CD14-positive monocyte (primary cell): ENCODE results near the gene GAGE12J. TPM values are rescaled to one million over a fixed set of nuclear protein-coding genes. Genes with fewer than 3 reads are reported as not detected.
A peak's percentile ranks its signal among the peaks of the same experiment; 100 is the strongest.

Experiments
- DNase-seq, 3 donors: peaks; one replicate each; pipeline ENCODE4 v3.0.0-alpha.2; 2011 to 2022
- H2AFZ ChIP-seq: 2 replicates; pipeline ENCODE4 v1.6.0; 2012; ENCODE audit warnings: mild to moderate bottlenecking, low read depth, low read length, inconsistent platforms; ENCODE audit not compliant: insufficient read depth, poor library complexity, severe bottlenecking
- H3K27ac ChIP-seq, 2 donors: 1 replicate in 1 of 2; 2 replicates in 1 of 2; pipeline ENCODE4 v1.5.1; 2012 to 2013; ENCODE audit warnings: low read length in 2 of 2, control low read depth in 1 of 2, inconsistent platforms in 1 of 2, low read depth in 1 of 2, mild to moderate bottlenecking in 1 of 2
- H3K27me3 ChIP-seq, 2 donors: one replicate each; pipeline versions ENCODE4 v1.6.0 to v1.6.1; 2011 to 2013; ENCODE audit warnings: low read length in 2 of 2; ENCODE audit not compliant: control insufficient read depth in 2 of 2, insufficient read depth in 2 of 2
- H3K36me3 ChIP-seq, 2 donors: replicated peaks in 1 of 2; 1 replicate in 1 of 2; 2 replicates in 1 of 2; pipeline versions ENCODE4 v1.5.1 to v1.6.1; 2012 to 2013; ENCODE audit warnings: low read length in 2 of 2, control low read depth in 1 of 2, inconsistent platforms in 1 of 2, mild to moderate bottlenecking in 1 of 2; ENCODE audit not compliant: insufficient read depth in 2 of 2, control insufficient read depth in 1 of 2
- H3K4me1 ChIP-seq, 2 donors: 1 replicate in 1 of 2; 2 replicates in 1 of 2; pipeline versions ENCODE4 v1.5.1 to v1.6.1; 2012 to 2013; ENCODE audit warnings: low read length in 2 of 2, control low read depth in 1 of 2, inconsistent platforms in 1 of 2, mild to moderate bottlenecking in 1 of 2, moderate library complexity in 1 of 2; ENCODE audit not compliant: insufficient read depth in 2 of 2, control insufficient read depth in 1 of 2
- H3K4me2 ChIP-seq: replicated peaks from 2 replicates; pipeline ENCODE3; 2012; ENCODE audit warnings: low read length, moderate library complexity, mild to moderate bottlenecking; ENCODE audit not compliant: poor library complexity, severe bottlenecking; ENCODE audit errors: extremely low read depth
- H3K4me3 ChIP-seq, 3 experiments: fragments of 200-600 bp in 1 of 3; sonication (generic) in 1 of 3; replicated peaks in 1 of 3; 1 replicate in 2 of 3; 2 replicates in 1 of 3; pipeline ENCODE4 v1.5.1; 2011 to 2013; ENCODE audit warnings: low read length in 3 of 3, mild to moderate bottlenecking in 3 of 3, control low read depth in 2 of 3, low read depth in 2 of 3, inconsistent platforms in 1 of 3, moderate library complexity in 1 of 3
- H3K79me2 ChIP-seq: 2 replicates; pipeline ENCODE4 v1.6.0; 2012; ENCODE audit warnings: mild to moderate bottlenecking, control low read depth, inconsistent platforms, low read length, moderate library complexity; ENCODE audit not compliant: insufficient read depth
- H3K9ac ChIP-seq: 2 replicates; pipeline ENCODE4 v1.6.0; 2017; ENCODE audit warnings: low read length, mild to moderate bottlenecking; ENCODE audit not compliant: insufficient read depth, poor library complexity, severe bottlenecking
- H3K9me3 ChIP-seq, 2 donors: replicated peaks in 1 of 2; 1 replicate in 1 of 2; 2 replicates in 1 of 2; pipeline versions ENCODE4 v1.5.1 to v1.6.1; 2012 to 2013; ENCODE audit warnings: low read length in 2 of 2, control low read depth in 1 of 2; ENCODE audit not compliant: control insufficient read depth in 1 of 2, insufficient read depth in 1 of 2
- H4K20me1 ChIP-seq: 2 replicates; pipeline ENCODE4 v1.6.0; 2012; ENCODE audit warnings: mild to moderate bottlenecking, low read length, control low read depth, moderate library complexity; ENCODE audit not compliant: insufficient read depth
- H3K27ac Mint-ChIP-seq, 7 donors: one replicate each; pipeline ENCODE4 v1.8.0; 2020; ENCODE audit warnings: mild to moderate bottlenecking in 7 of 7, mixed read lengths in 7 of 7, moderate library complexity in 6 of 7, inconsistent platforms in 2 of 7
- H3K27me3 Mint-ChIP-seq, 3 donors: one replicate each; pipeline ENCODE4 v1.8.0; 2021 to 2022; ENCODE audit warnings: low read depth in 3 of 3, mild to moderate bottlenecking in 3 of 3, mixed read lengths in 3 of 3, moderate library complexity in 3 of 3, inconsistent platforms in 1 of 3
- H3K36me3 Mint-ChIP-seq, 2 donors: one replicate each; pipeline ENCODE4 v1.8.0; 2020; ENCODE audit warnings: mixed read lengths in 2 of 2, inconsistent platforms in 1 of 2, mild to moderate bottlenecking in 1 of 2
- H3K4me1 Mint-ChIP-seq: one replicate; pipeline ENCODE4 v1.8.0; 2020; ENCODE audit warnings: mild to moderate bottlenecking, mixed read lengths
- H3K4me3 Mint-ChIP-seq, 2 donors: one replicate each; pipeline ENCODE4 v1.8.0; 2020; ENCODE audit warnings: mild to moderate bottlenecking in 2 of 2, mixed read lengths in 2 of 2, moderate library complexity in 1 of 2
- H3K9me3 Mint-ChIP-seq, 7 donors: one replicate each; pipeline ENCODE4 v1.8.0; 2020 to 2022; ENCODE audit warnings: mixed read lengths in 7 of 7, mild to moderate bottlenecking in 6 of 7, moderate library complexity in 6 of 7, inconsistent platforms in 2 of 7
- CTCF ChIP-seq: fragments of 200-600 bp; IDR thresholded peaks from one replicate; pipeline ENCODE4 v1.8.0; 2022; ENCODE audit warnings: antibody characterized with exemption, mild to moderate bottlenecking
- WGBS: methylation state at CpG from one replicate; pipeline ENCODE4 v1.1.5; 2013; ENCODE audit warnings: missing lambda C conversion rate; ENCODE audit not compliant: insufficient coverage; 5-methylcytosine and 5-hydroxymethylcytosine counted together
- intact Hi-C, 2 donors: fragments of 100-400 bp; cut with micrococcal nuclease; formaldehyde crosslinking; loops; one replicate each; pipeline versions ENCODE4 v1.15.0 to v1.15.1; 2023
- polyA plus RNA-seq, 3 donors: library from polyadenylated mRNA; depleted of rRNA in 1 of 3; unstranded in 2 of 3; stranded (reverse) in 1 of 3; fragments of 300-500 nt in 2 of 3; fragments of >200 nt in 1 of 3; fragmentation: Illumina TruSeq in 2 of 3; gene quantifications; 1 replicate in 2 of 3; 2 replicates in 1 of 3; pipeline ENCODE4 v1.2.3, GENCODE V29; 2012 to 2021

GAGE12J gene
- polyA plus RNA-seq, 3 donors = not detected

GRCh38 chrX:49273181-49273727, 48.6 kb upstream of the GAGE12J start:
- Histone ChIP-seq H3K4me3 (no peak overlapping the region), H2AFZ (no peak overlapping the region), H3K4me2 (no peak overlapping the region), H4K20me1 (no peaks in the 10 kb centered on the region), H3K36me3 (no peaks in the 10 kb centered on the region), H3K9me3 (no peaks in the 10 kb centered on the region), H3K9ac (no peak overlapping the region), H3K4me1 (peaks cover 28 to 33% of the 10 kb centered on the region in 2 donors), H3K79me2 (peaks cover 36% of the 10 kb centered on the region), H3K27ac (no peak overlapping the region), H3K27me3 (no peaks in the 10 kb centered on the region)
- peak overlapping the region in 1 of 7 donors; percentile 61 for H3K27ac Mint-ChIP-seq
- H3K9me3 Mint-ChIP-seq = peaks cover 0 to 11% (median 2%) of the 10 kb centered on the region in 7 donors
- peaks cover 3 to 5% of the 10 kb centered on the region in 2 donors for H3K36me3 Mint-ChIP-seq
- TF ChIP-seq CTCF = no peak
- intact Hi-C loops = no loop called here
- DNase-seq = no peak
- H3K4me3 Mint-ChIP-seq = no peak overlapping the region
- H3K27me3 Mint-ChIP-seq = peaks cover 0 to 12% (median 5%) of the 10 kb centered on the region in 3 donors
- WGBS = 60% methylated on average over 1 of the region's 8 CpGs
- peaks cover 43% of the 10 kb centered on the region for H3K4me1 Mint-ChIP-seq

- no CpG with 5 or more reads among the region's 1 CpG for WGBS
- no peak for DNase-seq
- H3K27me3 Mint-ChIP-seq = peaks cover 0 to 7% (median 5%) of the 10 kb centered on the region in 3 donors
- H3K9ac ChIP-seq = no peak overlapping the region
- no peaks in the 10 kb centered on the region for H4K20me1 ChIP-seq
- H3K4me1 Mint-ChIP-seq = peaks cover 35% of the 10 kb centered on the region
- H3K9me3 ChIP-seq = no peaks in the 10 kb centered on the region
- H3K27ac Mint-ChIP-seq = no peak overlapping the region
- peaks cover 15 to 16% of the 10 kb centered on the region in 2 donors for H3K4me1 ChIP-seq
- intact Hi-C loops = no loop called here
- H3K4me3 ChIP-seq = no peak overlapping the region
- H3K4me3 Mint-ChIP-seq = no peak overlapping the region
- H3K27ac ChIP-seq = no peak overlapping the region
- H3K9me3 Mint-ChIP-seq = peaks cover 0 to 3% (median 0%) of the 10 kb centered on the region in 7 donors
- H3K79me2 ChIP-seq = peaks cover 23% of the 10 kb centered on the region
- TF ChIP-seq CTCF = no peak
- no peak overlapping the region for H3K4me2 ChIP-seq
- H2AFZ ChIP-seq = no peak overlapping the region
- H3K36me3 Mint-ChIP-seq = peaks cover 3 to 5% of the 10 kb centered on the region in 2 donors
- no peaks in the 10 kb centered on the region for H3K27me3 ChIP-seq
- H3K36me3 ChIP-seq = no peaks in the 10 kb centered on the region
These were observed 45.6 kb upstream of the GAGE12J start for GRCh38 chrX:49276207-49276606.
